Kidney (tissue), 14 donors: Measurements from ENCODE around the gene PRSS48. TPM values are rescaled to one million over a fixed set of nuclear protein-coding genes. Genes with fewer than 3 reads are reported as not detected.
"Not testable (repeated sequence)": the region's sequence is repeated elsewhere in the genome, so short reads cannot be mapped to it uniquely, and the experiment has no call there.

Experiments used
- DNase-seq, 5 donors: peaks; one replicate each; pipeline ENCODE4 v3.0.0-alpha.2; 2013 to 2020
- FAIRE-seq: peaks from 2 replicates; lab custom pipeline; 2012; peaks lifted over from hg19 to GRCh38; lab: Jason Lieb, UNC
- H3K27ac ChIP-seq, 2 donors: one replicate each; pipeline ENCODE4 v1.7.0; 2013; ENCODE audit warnings: low read depth in 2 of 2, low read length in 2 of 2, inconsistent platforms in 1 of 2
- H3K27me3 ChIP-seq: one replicate; pipeline ENCODE4 v1.7.1; 2013; ENCODE audit warnings: low read length, inconsistent platforms; ENCODE audit not compliant: control insufficient read depth, insufficient read depth
- H3K36me3 ChIP-seq, 3 donors: one replicate each; pipeline versions ENCODE4 v1.7.0 to v1.7.1; 2013; ENCODE audit warnings: low read length in 3 of 3, control low read depth in 1 of 3, inconsistent platforms in 1 of 3; ENCODE audit not compliant: insufficient read depth in 3 of 3, control insufficient read depth in 2 of 3
- H3K4me1 ChIP-seq, 3 donors: one replicate each; pipeline versions ENCODE4 v1.7.0 to v1.7.1; 2013; ENCODE audit warnings: low read length in 3 of 3, inconsistent platforms in 1 of 3, low read depth in 1 of 3; ENCODE audit not compliant: control insufficient read depth in 2 of 3, insufficient read depth in 2 of 3
- H3K4me3 ChIP-seq, 3 donors: one replicate each; pipeline versions ENCODE4 v1.7.0 to v1.8.1; 2013; ENCODE audit warnings: low read length in 3 of 3, control low read depth in 1 of 3, inconsistent platforms in 1 of 3
- H3K9ac ChIP-seq, 3 donors: one replicate each; pipeline versions ENCODE4 v1.7.0 to v1.7.1; 2013; ENCODE audit warnings: low read length in 3 of 3, control low read depth in 1 of 3, inconsistent platforms in 1 of 3
- H3K9me3 ChIP-seq, 3 donors: one replicate each; pipeline versions ENCODE4 v1.7.0 to v1.7.1; 2013; ENCODE audit warnings: low read length in 3 of 3, control low read depth in 1 of 3, inconsistent platforms in 1 of 3; ENCODE audit not compliant: control insufficient read depth in 2 of 3, insufficient read depth in 1 of 3
- CTCF ChIP-seq: IDR thresholded peaks from 3 replicates; pipeline ENCODE4 v1.5.1; 2012; ENCODE audit warnings: mild to moderate bottlenecking, moderate library complexity, borderline replicate concordance; ENCODE audit not compliant: insufficient read depth; ENCODE audit errors: extremely low read depth
- intact Hi-C: fragments of 100-400 bp; cut with DNase I; formaldehyde crosslinking; loops from one replicate; pipeline ENCODE4 v1.11.1; 2022
- polyA plus RNA-seq: library from polyadenylated mRNA; stranded (reverse); fragments of 350-450 nt; fragmentation: Illumina TruSeq; extraction: RNeasy Lipid Tissue Mini Kit (QIAGEN cat#74804); gene quantifications from one replicate; pipeline ENCODE4 v1.2.3, GENCODE V29; 2014; ENCODE audit warnings: low read depth, low replicate concordance; ENCODE audit not compliant: insufficient read depth
- total RNA-seq: library from RNA; stranded (reverse); fragmentation: NEBNext Ultra II Directional; extraction: Animal tissue kit (Norgen Biotek cat#: 25700); gene quantifications from one replicate; pipeline ENCODE4 v1.2.1, GENCODE V29; 2021
- donor health status: control.
- donor health status: control.
- donor health status: control.
- donor health status: control.
- donor health status: control.
- donor health status: DM: yes; HTN: yes; CAD: no.
- donor health status: Normal renal cell carcinoma (clear cell type).

PRSS48 gene
- total and polyA plus RNA-seq, 2 donors from 2014 or later: not detected

- Histone ChIP-seq H3K27me3 (no peaks in the 10 kb centered on the region), H3K36me3 (no peaks in the 10 kb centered on the region), H3K4me1 (no peaks in the 10 kb centered on the region), H3K9me3 (no peaks in the 10 kb centered on the region), H3K9ac (no peak overlapping the region), H3K4me3 (no peak overlapping the region), H3K27ac (no peak overlapping the region)
- DNase-seq (no peak), FAIRE-seq (no peak)
- intact Hi-C loops: no loop called here
- no peak for TF ChIP-seq CTCF
Measured at GRCh38 chr4:151251603-151252304, 25.2 kb upstream of the PRSS48 start.

GRCh38 chr4:151255226-151255625 lies 21.7 kb upstream of the PRSS48 start:
- H3K4me3 ChIP-seq, H3K27me3 ChIP-seq, FAIRE-seq, H3K27ac ChIP-seq, intact Hi-C loops, DNase-seq, H3K36me3 ChIP-seq, H3K9me3 ChIP-seq, H3K9ac ChIP-seq, H3K4me1 ChIP-seq: not testable (repeated sequence)

- intact Hi-C loops, DNase-seq, H3K27ac ChIP-seq, H3K4me1 ChIP-seq, H3K9me3 ChIP-seq, FAIRE-seq, H3K9ac ChIP-seq, H3K27me3 ChIP-seq, H3K36me3 ChIP-seq, H3K4me3 ChIP-seq: not testable (repeated sequence)
Measured at GRCh38 chr4:151255680-151256079, 21.3 kb upstream of the PRSS48 start.

- Histone ChIP-seq H3K9ac (no peak overlapping the region), H3K4me3 (no peak overlapping the region), H3K27me3 (no peaks in the 10 kb centered on the region), H3K36me3 (no peaks in the 10 kb centered on the region), H3K4me1 (no peaks in the 10 kb centered on the region), H3K27ac (no peak overlapping the region), H3K9me3 (no peaks in the 10 kb centered on the region)
- DNase-seq (no peak), FAIRE-seq (no peak)
- intact Hi-C loops: no loop called here
- no peak for TF ChIP-seq CTCF
Measured at GRCh38 chr4:151256134-151256533, 20.8 kb upstream of the PRSS48 start.
